ENCODE results near the gene VAV2.
"Not testable (repeated sequence)": the region's sequence is repeated elsewhere in the genome, so short reads cannot be mapped to it uniquely, and the experiment has no call there.

The VAV2 gene

GRCh38 chr9:133933426-133934026, 58.6 kb downstream of the VAV2 start:
- DNase-seq: no peak

GRCh38 chr9:133932633-133933032, 59.5 kb downstream of the VAV2 start:
- DNase-seq: no peak

GRCh38 chr9:133932181-133932580, 59.9 kb downstream of the VAV2 start:
- DNase-seq: no peak

GRCh38 chr9:133930682-133931485, 61.2 kb downstream of the VAV2 start:
- DNase-seq: no peak

GRCh38 chr9:133930046-133930681, 62.0 kb downstream of the VAV2 start:
- DNase-seq: no peak

GRCh38 chr9:133929599-133929998, 62.5 kb downstream of the VAV2 start:
- DNase-seq: no peak

- no peak for DNase-seq
Measured at GRCh38 chr9:133928248-133928764, 63.8 kb downstream of the VAV2 start.

GRCh38 chr9:133927041-133927440, 65.1 kb downstream of the VAV2 start:
- no peak for DNase-seq

DNA sequence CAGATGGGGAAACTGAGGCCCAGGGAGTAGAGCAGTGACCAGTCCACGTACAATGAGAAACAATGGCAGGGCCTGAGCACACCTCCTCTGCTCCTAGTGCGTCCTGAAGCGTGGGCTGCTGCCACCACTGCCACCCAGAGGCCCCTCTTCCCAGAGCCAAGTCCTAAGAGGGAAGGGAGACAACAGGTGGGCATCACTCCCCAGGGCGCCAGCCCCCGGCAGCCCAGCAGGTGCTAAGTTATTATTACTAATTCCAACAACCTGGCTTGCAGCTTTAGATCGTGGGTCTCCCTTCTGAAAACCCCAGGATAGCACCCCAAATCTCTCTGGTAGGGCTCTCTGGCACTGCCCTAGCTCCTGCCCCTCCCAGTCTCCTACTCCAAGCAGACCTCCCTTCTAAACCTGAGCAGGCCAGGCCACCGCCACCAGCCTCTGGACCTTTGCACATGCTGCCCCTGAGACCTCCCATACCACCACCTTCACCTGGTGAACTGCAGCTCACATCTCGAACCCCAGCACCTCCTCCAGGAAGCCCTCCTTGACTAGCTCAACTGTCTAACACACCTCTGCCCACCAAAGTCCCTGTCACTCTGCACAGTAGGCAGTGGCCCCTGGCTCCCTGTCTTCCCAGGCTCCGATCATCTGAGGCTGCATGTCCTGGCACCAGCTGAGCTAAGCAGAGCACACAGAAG, 65.8 kb downstream of the VAV2 start:
- no peak for DNase-seq

DNA sequence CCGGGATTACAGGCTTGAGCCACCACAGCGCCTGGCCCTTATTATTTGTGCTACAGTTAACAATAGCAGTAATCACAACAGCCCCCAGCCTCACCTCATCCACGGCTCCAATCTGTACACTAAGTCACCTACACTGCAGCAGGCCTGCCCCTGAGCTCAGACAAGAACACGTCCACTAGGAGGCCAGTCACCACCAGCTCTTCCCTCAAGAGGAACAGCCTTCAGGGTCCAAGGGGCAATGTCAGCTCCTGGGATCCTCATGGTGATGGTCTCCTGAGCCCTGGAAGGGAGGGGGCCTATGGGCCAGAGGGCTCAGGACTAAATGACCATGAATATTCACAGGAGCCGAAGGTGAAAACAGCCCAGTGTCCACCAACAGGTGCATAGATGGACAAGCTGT, 67.7 kb downstream of the VAV2 start:
- no peak for DNase-seq

GRCh38 chr9:133923608-133924007, 68.5 kb downstream of the VAV2 start:
- not testable (repeated sequence) for DNase-seq

GRCh38 chr9:133921866-133922265, 70.3 kb downstream of the VAV2 start:
- DNase-seq: no peak

DNA sequence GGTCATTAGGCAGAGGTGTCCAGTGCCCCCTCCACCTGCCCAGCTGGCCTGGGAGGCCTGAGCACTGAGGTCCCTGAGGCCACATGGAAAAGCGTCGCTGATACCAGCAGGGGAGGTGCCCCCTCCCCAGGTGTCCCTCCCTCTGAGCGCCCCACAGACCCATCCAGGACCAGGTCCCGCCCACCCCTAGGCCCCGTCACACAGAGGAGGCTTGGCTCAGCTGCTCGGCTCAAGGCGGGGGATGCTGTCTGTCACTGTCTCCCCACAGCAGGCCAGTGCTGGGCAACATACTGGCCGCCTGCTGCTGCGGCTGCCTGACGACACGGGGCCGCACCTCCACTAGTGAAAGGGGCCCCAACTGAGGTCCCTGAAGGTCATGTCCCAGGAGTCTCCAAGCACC, 71.7 kb downstream of the VAV2 start:
- DNase-seq: no peak

GRCh38 chr9:133919253-133920115, 72.6 kb downstream of the VAV2 start:
- no peak for DNase-seq

- DNase-seq: no peak
Measured at GRCh38 chr9:133918111-133918813, 73.9 kb downstream of the VAV2 start.

DNA sequence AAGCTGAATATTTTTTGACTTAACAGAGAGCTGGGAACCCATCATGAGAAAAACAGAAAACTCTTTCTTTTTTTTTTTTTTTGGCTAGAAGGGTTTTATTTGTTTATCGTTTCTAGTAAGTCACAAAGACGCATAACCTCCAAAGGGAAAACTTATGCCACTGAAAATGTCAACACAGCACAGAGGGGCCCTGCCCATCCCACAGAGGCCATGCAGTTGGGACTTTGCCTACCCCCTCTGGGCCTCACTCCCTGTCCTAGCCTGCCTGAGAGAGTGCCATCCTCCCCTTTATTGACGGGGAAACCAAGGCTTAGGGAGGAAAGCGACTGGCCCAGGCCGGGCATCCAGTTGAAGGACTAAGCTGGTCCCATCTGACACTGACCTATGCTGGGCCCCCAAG, 74.7 kb downstream of the VAV2 start:
- no peak for DNase-seq

GRCh38 chr9:133916159-133916541, 76.0 kb downstream of the VAV2 start:
- DNase-seq: no peak

GRCh38 chr9:133915534-133916158, 76.5 kb downstream of the VAV2 start:
- no peak for DNase-seq

DNA sequence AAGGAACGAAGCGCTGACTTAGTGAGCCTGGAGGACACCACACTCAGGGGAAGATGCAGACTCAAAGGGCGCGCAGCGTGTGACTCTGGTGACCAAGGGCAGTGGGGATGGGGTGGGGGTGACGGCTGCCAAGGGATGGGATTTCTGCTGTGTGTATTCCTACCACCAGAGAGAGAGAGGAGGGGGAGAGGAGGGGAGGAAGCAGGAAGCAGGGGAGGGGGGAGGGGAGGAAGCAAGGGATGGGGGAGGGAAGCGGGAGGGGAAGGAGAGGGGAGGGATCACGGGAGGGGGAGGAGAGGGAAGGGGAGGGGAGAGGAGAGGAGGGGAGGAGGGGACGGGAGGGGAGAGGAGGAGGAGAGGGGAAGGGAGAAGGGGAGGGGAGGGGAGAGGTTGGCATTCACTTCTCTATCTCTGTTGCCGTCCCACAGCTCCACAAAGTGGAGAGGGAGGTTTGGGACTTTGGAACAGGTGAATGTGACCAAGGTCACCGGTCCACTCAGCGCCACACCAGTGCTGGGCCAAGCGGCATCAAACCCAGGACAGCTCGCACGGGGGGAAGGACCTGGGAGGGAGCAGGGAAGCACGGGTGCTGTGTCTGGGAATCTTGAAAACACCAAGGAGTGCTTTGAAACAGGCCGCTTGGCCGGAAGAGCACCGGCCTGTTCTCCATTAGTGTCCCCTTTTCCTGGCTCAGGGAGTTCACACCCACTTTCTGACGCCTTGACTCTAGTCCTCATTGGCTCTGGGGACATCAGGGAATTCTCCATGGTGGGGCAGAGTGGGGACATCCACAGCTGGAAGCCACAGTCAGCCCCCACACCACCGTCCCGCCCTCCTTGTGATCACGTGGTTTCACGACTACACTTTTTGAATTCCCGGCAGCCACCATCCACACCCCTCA, 77.4 kb downstream of the VAV2 start:
- no peak for DNase-seq
